HG03280 (cell line): ENCODE measurements around the gene MACO1.
"Not testable (repeated sequence)": the region's sequence is repeated elsewhere in the genome, so short reads cannot be mapped to it uniquely, and the experiment has no call there.

ENCODE experiments used
- ATAC-seq: cut with Tn5 transposase; IDR thresholded peaks from one replicate; pipeline ENCODE4 v1.9.1; 2021; ENCODE audit warnings: mild to moderate bottlenecking, moderate library complexity; ENCODE audit not compliant: unreplicated experiment

The MACO1 gene

GRCh38 chr1:25430073-25430966 is at the start of gene MACO1:
Gene MACO1, plus strand, starts transcription at chr1:25430897. Its CDS starts 202 bp downstream, at chr1:25431099.
- peak; percentile 88 for ATAC-seq

GRCh38 chr1:25382543-25382942 is 48.2 kb upstream of the MACO1 start:
- ATAC-seq, result not testable (repeated sequence)

- not testable (repeated sequence) for ATAC-seq
These were observed 47.6 kb upstream of the MACO1 start for GRCh38 chr1:25383090-25383489.

GRCh38 chr1:25383875-25384274 is 46.8 kb upstream of the MACO1 start:
- not testable (repeated sequence) for ATAC-seq

- ATAC-seq, result not testable (repeated sequence)
These were observed 43.6 kb upstream of the MACO1 start for GRCh38 chr1:25387096-25387495.

GRCh38 chr1:25388691-25389090 is 42.0 kb upstream of the MACO1 start:
- ATAC-seq, result not testable (repeated sequence)

- not testable (repeated sequence) for ATAC-seq
These were observed 41.0 kb upstream of the MACO1 start for GRCh38 chr1:25389721-25390120.

GRCh38 chr1:25392841-25393240 is 37.9 kb upstream of the MACO1 start:
- no peak for ATAC-seq

GRCh38 chr1:25397549-25397948 is 33.1 kb upstream of the MACO1 start:
- not testable (repeated sequence) for ATAC-seq

- not testable (repeated sequence) for ATAC-seq
These were observed 32.6 kb upstream of the MACO1 start for GRCh38 chr1:25398079-25398478.

GRCh38 chr1:25402947-25403803 is 27.5 kb upstream of the MACO1 start:
- ATAC-seq, result not testable (repeated sequence)

GRCh38 chr1:25405731-25406305 is 24.9 kb upstream of the MACO1 start:
- not testable (repeated sequence) for ATAC-seq

GRCh38 chr1:25409641-25410427 is 20.9 kb upstream of the MACO1 start:
- ATAC-seq, result not testable (repeated sequence)

- ATAC-seq, result not testable (repeated sequence)
These were observed 17.6 kb upstream of the MACO1 start for GRCh38 chr1:25412872-25413623.

- not testable (repeated sequence) for ATAC-seq
These were observed 16.5 kb upstream of the MACO1 start for GRCh38 chr1:25414157-25414556.

- ATAC-seq, result not testable (repeated sequence)
These were observed 16.1 kb upstream of the MACO1 start for GRCh38 chr1:25414578-25414977.

- not testable (repeated sequence) for ATAC-seq
These were observed 13.4 kb upstream of the MACO1 start for GRCh38 chr1:25417280-25417679.

GRCh38 chr1:25419339-25419738 is 11.4 kb upstream of the MACO1 start:
- ATAC-seq, result not testable (repeated sequence)

- not testable (repeated sequence) for ATAC-seq
These were observed 10.0 kb upstream of the MACO1 start, which contains the start of gene RHCE for GRCh38 chr1:25420715-25421114. Gene RHCE, minus strand, starts transcription at chr1:25420825. Its CDS starts 39 bp downstream, at chr1:25420786.
